D721Med (cell line): Measurements from ENCODE around the gene NEU1.

Source experiments
- DNase-seq: peaks from one replicate; pipeline ENCODE4 v3.0.0; 2011; ENCODE audit warnings: low spot score; ENCODE audit not compliant: insufficient read length
- FAIRE-seq: peaks from 2 replicates; lab custom pipeline; 2011; peaks lifted over from hg19 to GRCh38; lab: Jason Lieb, UNC
- CTCF ChIP-seq: IDR thresholded peaks from 2 replicates; pipeline ENCODE4 v1.5.1; 2012; ENCODE audit warnings: mild to moderate bottlenecking, control low read depth; ENCODE audit not compliant: insufficient read depth; ENCODE audit errors: missing control alignments

Gene NEU1

GRCh38 chr6:31899215-31899614 lies 36.6 kb upstream of the NEU1 start:
- no peak for FAIRE-seq
- no peak for TF ChIP-seq CTCF
- no peak for DNase-seq

GRCh38 chr6:31898383-31899011 lies 35.9 kb upstream of the NEU1 start:
- DNase-seq: no peak
- TF ChIP-seq CTCF: no peak
- FAIRE-seq: no peak

GRCh38 chr6:31897612-31898382 lies 35.2 kb upstream of the NEU1 start, which contains the start of gene EHMT2:
EHMT2 (minus strand) TSS chr6:31897698; CDS start chr6:31897677, 21 bp downstream.
- FAIRE-seq (no peak), DNase-seq (peak; percentile 54)
- TF ChIP-seq CTCF: no peak

- TF ChIP-seq CTCF: no peak
- no peak for FAIRE-seq
- DNase-seq: no peak
Observed at GRCh38 chr6:31896856-31897611, 34.4 kb upstream of the NEU1 start.

GRCh38 chr6:31896493-31896855 lies 33.9 kb upstream of the NEU1 start:
- no peak for DNase-seq
- no peak for TF ChIP-seq CTCF
- no peak for FAIRE-seq

- no peak for TF ChIP-seq CTCF
- FAIRE-seq (no peak), DNase-seq (no peak)
Observed at GRCh38 chr6:31892821-31893220, 30.2 kb upstream of the NEU1 start.
